GM19351 (cell line): ENCODE data around the gene TLE5.
"Not testable (repeated sequence)": the region's sequence is repeated elsewhere in the genome, so short reads cannot be mapped to it uniquely, and the experiment has no call there.

Experiments
- ATAC-seq: cut with Tn5 transposase; IDR thresholded peaks from one replicate; pipeline ENCODE4 v1.9.1; 2021; ENCODE audit warnings: mild to moderate bottlenecking, moderate library complexity; ENCODE audit not compliant: unreplicated experiment

Gene TLE5

DNA sequence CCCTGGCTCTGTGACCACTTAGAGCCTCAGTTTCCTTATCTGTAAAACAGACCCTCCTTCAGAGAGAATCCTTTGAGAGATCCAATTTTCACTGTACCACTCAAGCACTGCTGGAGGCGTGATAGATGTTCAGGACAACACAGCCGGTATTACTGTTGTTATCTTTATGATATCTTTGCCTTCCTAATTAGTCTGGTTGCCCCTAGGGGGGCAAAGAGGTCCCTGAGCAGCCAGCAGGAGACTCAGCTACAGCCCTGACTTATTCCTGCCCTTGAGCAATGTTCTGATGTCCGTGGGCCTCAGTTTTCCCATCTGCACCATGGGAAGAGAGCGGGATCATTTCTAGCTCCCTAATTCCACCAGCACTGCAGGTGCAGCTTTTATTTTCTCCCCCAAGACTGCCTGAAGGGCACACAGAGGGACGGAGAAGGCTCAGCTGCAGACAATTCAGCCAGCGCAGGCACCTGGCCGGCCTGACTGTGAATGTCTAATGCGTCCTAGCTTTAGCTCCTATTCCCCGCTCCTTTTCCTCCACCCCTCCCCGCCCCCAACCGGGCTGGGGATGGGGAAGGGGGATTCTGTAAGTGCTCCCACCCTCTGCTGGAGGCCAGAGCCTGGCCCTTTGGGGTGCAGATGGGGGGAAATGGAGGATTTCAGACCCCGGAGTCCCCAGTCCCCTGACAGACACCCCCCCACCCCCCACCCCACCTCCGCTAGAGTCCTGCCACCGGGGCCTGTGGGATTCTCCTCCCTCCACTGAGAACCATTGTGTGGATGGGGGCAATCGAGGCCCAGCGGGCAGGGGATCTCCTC lies 16.2 kb downstream of the TLE5 start:
- no peak for ATAC-seq

DNA sequence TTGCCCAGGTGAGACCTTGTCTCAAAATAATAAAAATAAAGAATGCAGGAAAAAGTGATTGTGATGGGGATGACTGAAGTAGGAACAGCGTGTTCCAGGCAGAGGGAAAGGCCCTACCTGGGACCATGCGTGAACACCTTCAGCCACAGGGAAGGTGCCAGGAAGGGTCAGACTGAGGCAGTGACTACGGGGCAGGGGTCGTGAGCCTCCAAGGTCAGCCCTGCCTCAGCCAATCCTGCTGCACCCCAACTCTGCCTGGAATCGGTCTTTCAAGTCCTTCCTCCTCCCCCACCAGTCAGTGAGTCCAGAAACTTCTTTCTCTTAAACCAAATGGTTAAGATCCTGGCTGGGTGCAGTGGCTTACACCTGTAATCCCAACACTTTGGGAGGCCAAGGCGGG lies 17.1 kb downstream of the TLE5 start:
- ATAC-seq = no peak

DNA sequence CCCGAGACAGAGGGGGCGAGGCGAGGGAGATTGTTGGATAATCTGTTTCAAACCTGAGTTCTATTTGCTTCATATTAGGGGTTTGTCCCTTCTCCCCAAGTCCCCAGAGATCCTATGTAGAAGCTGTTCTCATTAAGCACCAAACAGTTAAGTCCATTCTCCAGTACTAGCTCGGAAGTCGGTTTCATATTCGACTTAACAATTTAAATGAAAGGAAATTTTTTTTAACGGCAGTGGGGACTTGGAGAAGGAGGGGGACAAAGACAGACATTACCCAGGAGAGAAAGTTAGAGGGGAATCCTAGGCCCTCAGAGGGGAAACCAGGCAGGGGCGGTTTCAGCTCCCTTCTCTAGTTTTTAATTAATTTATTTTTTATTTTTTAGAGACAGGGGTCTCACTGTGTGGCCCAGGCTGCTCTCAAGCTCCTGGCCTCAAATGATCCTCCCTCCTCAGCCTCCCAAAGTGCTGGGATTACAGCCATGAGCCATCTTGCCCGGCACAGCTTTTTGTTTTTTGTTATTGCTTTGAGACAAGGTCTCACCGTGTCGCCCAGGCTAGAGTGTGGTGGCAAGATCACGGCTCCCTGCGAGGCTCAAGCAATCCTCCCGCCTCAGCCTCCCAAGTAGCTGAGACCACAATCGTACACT lies 19.6 kb downstream of the TLE5 start:
- ATAC-seq = no peak

DNA sequence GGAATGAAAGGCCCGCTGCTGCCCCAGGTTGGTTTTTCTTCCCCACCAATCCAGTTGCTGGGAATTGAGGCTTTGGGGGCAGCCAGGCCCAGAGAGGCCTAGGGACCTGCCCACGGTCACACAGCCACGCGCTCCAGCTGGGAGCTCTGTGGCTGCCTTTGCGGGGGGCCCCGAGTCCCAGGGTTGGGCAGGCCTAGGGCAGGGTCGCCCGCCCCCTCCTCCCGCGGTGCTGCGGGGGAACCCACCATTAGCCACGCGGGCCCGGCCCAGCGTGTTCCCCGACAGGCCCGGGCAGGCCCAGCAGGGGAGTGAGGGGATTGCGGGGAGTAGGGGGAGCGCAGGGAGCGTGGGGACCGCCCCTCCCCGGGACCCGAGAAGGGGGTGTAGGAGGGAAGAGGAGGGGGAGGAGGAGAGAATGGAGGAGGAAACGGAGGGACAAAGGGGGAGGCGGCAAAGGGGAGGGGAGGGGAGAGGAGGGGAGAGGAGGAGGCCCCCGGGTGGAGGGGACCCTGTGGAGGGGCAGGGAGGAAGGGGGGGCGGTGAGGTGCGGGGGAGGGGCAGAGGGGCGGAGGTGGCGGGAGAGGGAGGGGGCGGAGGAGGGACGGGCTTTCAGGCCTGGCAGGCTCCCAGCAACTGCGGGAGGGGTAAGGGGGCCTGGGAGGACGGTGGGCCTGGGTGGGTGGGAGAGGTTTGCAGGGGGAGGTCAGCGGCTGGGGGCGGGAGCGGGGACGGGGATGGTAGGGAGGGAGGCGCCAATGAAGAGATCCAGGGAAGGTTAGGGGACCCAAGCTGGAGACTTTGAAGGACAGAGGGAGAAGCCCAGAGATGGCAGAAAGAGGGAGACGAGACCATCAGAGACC lies 20.3 kb downstream of the TLE5 start:
- no peak for ATAC-seq

DNA sequence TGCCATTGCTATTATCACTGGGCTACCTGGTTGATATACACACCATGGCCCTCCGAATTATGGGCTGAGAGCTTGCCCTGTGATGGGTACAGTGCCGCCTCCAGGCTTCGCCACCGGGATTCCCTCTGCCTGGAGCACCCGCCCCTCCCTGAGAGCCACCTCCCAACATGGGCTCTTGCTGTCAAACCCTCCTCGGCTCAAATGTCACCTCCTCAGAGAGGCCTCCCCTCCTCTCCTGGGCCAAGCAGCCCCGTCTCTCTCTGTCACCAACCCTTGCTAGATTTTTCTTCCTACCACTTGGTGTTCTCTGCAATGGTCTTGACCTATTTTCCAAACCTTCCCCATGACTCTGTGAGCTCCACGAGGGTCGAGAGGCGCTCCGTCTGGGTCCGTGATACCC lies 21.0 kb downstream of the TLE5 start:
- no peak for ATAC-seq

DNA sequence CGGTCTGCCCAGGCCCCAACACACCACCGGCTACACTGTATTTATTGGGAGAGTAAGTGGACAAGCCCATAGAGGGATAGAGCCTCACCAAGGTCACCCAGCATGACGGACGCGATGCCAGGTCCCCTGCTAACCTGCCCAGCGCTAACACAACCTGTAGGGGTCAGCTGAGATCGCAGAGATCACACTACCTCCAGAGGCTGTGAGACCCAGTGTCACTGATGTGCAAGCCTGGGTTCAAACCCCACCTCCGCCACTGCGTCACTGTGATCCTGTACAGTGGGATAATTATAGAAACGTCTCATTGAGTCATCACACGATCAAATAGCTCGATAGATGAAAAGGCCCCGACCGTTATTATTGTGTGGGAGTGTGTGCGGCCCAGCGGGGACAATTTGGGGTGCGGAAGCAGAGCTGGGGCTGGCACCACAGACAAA lies 22.6 kb downstream of the TLE5 start:
- no peak for ATAC-seq

DNA sequence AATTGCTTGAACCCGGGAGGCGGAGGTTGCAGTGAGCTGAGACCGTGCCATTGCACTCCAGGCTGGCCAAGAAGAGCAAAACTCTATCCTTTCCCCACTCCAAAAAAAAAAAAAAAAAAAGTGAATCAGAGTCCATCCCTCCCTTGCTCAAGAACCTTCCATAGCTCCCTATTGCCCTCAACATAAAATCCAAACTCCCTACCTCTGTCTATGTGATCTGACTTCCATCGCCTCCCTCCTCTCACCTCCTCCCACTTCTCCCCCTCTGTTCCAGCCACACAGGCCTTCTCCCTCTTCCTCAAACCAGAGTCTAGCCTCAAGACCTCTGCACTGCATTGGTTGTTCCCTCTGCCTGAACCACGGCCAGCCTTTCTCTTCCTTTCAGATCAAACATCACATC lies 23.2 kb downstream of the TLE5 start:
- no peak for ATAC-seq

DNA sequence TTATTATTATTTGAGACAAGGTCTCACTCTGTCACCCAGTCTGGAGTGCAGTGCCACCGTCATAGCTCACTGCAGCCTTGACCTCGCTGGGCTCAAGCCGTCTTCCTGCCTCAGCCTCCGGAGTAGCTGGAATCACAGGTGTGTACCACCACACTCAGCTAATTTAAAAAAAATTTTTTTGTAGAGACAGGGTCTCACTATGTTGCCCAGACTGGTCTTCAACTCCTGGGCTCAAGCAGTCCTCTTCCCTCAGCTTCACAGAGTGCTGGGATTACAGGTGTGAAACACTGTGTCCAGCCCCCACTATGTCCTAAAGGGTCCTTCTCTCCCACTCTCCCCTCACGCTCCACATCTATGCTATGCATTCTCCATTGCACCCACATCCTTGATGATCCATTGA lies 24.1 kb downstream of the TLE5 start:
- ATAC-seq = no peak

DNA sequence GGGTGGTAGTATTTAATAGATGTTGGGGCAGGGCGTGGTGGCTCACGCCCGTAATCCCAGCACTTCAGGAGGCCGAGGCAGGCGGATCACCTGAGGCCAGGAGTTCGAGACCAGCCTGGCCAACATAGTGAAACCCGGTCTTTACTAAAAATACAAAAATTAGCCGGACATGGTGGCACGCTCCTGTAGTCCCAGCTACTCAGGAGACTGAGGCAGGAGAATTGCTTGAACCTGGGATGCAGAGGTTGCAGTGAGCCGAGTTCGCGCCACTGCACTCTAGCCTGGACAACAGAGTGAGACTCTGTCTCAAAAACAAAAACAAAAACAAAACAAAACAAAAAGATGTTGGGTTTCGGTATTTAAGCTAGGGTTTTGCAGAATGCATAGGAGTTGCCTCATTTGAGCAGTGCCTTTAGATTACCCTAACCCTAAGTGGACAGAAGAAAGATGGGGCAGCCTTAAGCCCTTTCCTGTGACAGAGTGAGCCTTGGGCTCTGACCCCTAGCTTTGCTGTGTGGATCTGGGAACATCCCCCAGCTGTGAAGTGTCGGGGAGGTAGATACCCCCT lies 25.2 kb downstream of the TLE5 start:
- not testable (repeated sequence) for ATAC-seq

DNA sequence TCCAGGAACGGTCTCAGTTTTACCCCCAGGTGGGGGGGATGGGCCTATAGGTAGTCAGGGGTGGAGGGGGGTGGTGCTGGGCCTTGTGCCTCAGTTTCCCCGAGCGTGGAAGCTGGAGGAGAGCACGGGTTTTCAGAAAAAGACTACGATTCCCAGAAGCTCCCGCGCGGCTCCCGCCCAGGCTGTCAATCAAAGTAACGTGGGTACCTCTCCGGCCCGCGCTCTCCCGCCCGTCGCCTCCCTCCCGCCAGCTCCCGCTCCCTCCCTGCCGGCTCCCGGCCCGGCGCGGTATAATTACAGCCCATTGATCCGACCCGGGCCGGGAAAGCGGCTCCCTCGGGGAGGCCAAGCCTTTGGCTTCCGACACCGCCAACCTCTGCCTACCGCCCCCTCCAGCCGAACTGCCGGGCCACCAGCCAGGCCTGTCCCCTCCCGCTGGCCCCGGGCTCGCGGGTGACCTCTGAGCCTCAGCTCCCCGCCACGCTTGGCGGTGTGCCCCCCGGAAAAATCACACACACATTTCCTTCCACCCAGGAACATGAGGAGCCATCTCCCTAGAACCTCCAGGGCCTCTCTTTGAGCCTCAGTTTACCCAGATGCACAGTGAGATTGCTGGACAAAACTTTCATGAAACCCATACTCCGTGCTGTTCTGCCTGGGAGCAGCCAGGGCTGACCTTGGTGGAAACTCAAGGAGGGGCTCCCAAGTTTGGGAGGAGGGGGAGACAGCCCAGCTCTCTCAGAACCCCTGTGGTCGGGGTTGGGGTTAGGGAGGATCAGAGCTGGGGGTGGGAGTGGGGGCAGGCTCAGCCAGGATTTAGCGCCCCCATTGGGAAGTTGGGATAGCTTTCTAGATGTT lies 25.9 kb downstream of the TLE5 start:
- no peak for ATAC-seq

DNA sequence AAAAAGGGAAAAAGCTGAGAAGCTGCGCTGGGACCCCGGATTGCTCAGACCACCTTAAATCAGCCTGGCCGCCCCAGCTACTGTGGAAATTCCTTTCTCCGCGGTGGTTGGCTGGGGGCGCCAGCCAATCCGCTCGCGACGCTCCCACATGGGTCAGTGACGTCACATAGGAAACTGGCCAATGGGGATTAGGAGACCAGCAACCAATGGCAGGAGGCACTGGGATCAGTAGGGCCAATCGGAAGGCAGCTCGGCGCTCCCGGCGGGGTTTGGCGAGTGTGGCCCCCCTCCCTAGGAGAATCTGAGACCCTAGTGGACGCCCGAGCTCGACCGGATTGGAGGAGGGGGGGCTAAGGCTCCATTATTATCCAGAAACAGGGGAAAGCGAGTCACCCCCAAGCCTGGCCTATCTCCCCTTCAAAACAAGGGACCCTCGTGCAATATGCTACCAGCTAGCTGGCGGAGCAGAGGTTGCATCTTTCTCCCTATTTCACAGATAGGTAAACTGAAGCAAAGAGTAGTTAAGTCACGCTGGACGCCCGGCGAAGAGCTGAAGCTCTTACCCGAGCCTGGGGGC lies 26.7 kb downstream of the TLE5 start:
- ATAC-seq = peak; percentile 87

DNA sequence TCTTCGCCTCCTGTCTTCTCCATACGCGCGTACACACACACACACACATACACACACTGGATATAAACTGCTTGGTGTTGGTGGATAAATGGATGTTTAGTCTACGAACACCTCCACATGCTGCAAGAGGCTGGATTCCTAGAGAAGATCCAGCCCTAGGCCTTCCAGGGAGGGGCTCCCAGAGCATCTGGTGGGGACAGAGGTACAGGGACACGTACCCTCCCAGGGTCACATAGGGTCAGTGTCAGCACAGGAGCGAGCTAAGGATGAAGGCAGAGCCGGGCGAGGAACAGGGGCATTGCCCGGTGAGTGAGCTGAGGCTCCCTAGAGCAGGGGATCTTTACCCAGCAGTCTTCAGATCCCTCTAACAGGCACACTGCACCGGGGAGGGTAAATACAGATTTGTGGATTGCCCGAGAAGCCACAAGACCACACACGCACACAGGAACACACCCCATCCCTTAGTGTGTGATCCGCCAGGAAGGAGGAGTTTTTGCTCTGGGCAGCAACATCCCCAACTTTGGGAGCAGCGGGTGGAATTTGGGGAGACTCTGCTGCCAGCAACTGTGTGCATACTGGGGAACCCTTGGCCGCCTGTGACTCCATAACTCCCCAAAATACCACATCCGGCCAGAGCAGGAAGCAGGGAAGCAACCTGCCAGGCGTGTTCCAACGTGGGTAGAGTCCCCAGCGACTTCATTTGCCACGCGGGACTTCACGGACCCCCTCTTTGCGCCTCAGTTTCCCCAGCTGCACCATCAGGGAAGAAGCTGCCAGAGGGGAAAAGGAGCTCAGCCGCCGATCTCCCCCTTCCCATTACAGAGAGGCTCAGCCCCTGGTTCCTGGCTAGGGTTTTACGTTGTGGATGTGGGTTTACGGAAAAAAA lies 27.4 kb downstream of the TLE5 start:
- ATAC-seq = no peak

DNA sequence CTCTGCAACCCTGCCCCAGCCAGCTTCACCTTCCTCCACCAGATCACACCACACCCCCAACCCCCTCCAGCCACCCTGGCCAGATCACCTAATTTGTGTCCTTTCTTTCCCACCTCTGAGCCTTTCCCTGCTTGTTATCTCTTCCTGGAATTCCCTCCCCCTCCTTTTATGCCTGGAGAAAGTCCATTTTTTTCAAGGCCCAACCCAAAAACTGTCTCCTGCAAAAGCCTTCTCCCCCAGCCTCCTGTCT lies 28.0 kb downstream of the TLE5 start:
- no peak for ATAC-seq

DNA sequence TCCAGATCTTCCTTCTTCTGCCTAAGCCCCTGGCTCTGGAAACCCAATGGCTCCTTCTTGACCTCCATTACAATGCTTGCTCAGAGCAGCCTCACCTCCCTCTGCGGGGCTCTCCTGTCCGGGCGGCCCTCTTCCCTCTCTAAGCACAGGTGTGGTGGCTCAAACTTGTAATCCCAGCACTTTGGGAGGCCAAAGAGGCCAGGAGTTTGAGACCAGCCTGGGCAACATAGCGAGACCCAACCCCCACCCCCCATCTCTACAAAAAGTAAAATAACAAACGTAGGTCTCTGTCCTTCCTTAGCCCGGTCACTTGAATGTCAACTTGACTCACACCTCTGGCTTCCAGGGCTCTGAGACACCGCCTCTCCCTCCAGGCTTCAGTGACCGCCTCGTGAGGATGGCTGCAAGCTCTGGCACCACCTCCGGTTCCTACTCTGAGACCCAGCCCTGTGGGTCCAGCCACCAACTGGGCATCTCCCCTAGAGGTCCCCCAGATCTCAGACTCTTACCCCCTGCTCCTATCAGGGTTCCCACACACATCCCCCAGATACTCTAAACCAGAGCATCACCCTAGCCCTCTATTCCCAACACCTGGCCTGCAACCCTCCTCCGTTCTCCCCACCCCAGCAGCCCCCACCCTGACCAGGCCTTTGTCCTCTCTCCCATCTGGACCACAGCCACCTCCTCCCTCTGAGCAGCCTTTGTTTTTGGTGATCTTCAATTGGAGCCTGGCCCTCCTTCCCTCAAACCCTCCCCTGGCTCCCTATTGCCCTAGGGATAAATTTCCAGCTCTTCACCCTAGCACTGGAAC lies 28.5 kb downstream of the TLE5 start:
- ATAC-seq = no peak

DNA sequence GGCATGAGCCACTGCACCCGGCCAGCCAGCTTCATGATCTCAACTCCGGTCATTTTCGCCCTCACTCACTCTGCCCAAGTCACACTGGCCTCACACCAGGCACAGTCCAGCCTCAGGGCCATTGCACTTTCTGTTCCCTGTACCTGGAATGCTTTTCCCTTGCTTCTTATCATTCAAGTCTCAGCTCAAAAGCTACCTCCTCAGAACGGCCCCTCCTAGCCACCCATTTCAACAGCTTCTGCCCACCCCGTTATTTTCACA lies 30.8 kb downstream of the TLE5 start:
- no peak for ATAC-seq

DNA sequence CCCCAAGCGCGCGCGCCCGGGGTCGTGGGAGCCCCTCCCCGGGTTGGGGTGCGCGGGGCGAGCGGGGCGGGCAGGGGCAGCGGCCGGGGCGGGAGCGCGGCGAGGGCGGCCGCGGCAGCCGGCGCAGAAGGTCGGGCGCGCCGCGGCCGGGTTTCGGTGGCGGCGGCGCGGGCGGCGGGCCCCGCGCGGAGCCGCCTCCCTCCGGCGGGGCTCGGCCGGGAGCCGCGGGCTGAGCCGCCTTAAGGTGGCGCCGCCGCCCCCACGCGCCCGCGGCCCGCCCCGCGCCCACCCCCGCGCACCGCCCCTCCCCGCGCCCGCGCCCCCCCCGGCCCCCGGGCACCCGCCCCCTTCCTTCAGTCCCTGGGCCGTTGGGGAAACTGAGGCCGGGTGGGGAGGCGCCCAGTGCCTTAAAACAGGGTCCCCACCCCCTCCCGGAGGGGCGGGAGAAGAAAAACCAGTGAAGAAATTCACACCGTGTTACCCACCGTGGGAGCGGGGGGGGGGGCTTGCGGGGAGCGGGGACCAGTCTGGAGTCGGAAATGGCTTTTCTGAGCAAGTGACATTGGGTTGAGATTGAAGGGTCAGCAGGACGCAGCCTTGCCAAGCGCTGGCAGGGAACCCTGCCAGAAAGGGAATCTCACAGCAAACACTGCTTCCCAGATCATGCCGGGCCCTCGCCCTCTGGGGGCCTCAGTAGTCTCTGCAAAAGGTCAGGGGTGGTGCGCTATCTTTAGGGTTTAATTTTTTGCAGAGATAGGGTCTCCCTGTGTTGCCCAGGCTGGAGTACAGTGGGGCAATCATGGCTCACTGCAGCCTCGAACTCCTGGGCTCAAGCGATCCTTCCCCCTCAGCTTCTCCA lies 33.0 kb downstream of the TLE5 start, which contains the start of gene TLE2:
Gene TLE2 (minus strand): TSS at position 216 of the 859 bp plus-strand sequence. CDS start 376 bp downstream, outside the sequence.
- no peak for ATAC-seq

DNA sequence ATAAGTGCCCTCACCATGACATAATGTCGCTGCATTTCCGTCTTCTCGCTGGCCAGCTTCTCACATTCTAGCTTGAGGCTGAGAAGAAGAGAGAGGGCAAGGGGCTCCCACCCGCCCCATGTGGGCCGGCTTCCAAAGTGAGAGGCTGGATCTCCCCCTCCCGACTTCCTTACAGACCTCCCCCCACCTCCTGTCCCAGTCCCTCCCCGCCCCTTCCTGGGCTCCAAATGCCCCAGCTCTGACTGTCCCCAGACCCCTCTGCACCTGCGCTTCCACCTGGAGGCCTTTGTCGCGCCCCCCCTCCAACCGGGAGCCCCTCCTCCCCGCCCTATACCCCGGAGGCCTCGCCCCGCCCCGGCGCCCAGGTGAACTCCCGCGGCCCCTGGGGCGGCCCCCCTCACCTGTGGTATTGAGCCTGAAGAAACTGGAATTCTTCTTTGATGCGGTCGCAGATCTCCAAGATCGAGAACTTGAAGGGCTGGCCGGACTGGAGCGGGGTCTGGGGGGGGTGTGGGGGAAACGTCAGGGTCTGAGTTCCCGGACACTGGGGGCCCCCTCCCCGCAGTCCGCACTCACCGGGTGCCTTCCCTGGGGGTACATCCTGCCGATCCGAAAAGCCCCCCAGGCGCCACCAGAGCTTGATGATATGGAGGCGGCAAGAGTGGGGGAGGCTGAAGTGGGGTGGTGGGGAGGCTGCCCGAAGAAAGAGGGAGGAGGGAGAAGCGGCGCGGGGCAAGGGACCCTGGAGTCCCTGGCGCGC lies 33.8 kb downstream of the TLE5 start:
- ATAC-seq = no peak
